Upper lobe of left lung (tissue), 6 donors: Measurements from ENCODE around the gene BCL2. TPM values are rescaled to one million over a fixed set of nuclear protein-coding genes. Genes with fewer than 3 reads are reported as not detected.

Experiments used
- ATAC-seq, 2 donors: fragments of 200-7000 bp; cut with Tn5 transposase; one replicate each; pipeline ENCODE4 v1.9.1; 2022; ENCODE audit warnings: mild to moderate bottlenecking in 2 of 2, moderate library complexity in 2 of 2; ENCODE audit not compliant: low FRiP score in 2 of 2
- DNase-seq, 2 donors: peaks; one replicate each; pipeline ENCODE4 v3.0.0-alpha.2; 2019 to 2020
- H3K27ac ChIP-seq, 4 donors: fragments of 200-600 bp; sonication (generic); one replicate each; pipeline ENCODE4 v1.5.1; 2016 to 2019
- H3K27me3 ChIP-seq, 4 donors: fragments of 200-600 bp; sonication (generic); one replicate each; pipeline ENCODE4 v1.5.1; 2017 to 2019
- H3K36me3 ChIP-seq, 4 donors: fragments of 200-600 bp; sonication (generic); one replicate each; pipeline ENCODE4 v1.5.1; 2016 to 2019
- H3K4me1 ChIP-seq, 4 donors: fragments of 200-600 bp; sonication (generic); one replicate each; pipeline ENCODE4 v1.5.1; 2018 to 2019
- H3K4me3 ChIP-seq, 4 donors: fragments of 200-600 bp; sonication (generic); one replicate each; pipeline ENCODE4 v1.5.1; 2017 to 2019; ENCODE audit warnings: mild to moderate bottlenecking in 2 of 4, moderate library complexity in 1 of 4
- H3K9me3 ChIP-seq, 4 donors: fragments of 200-600 bp; sonication (generic); one replicate each; pipeline ENCODE4 v1.5.1; 2018 to 2019
- EP300 ChIP-seq, 4 donors: sonication (generic); formaldehyde crosslinking; IDR thresholded peaks; one replicate each; pipeline ENCODE4 v1.5.1; 2017; ENCODE audit warnings: antibody characterized with exemption in 4 of 4, control low read depth in 2 of 4
- POLR2A ChIP-seq, 4 donors: fragments of 450-650 bp; IDR thresholded peaks; one replicate each; pipeline ENCODE4 v1.5.1; 2016 to 2017; ENCODE audit warnings: antibody characterized with exemption in 4 of 4, mild to moderate bottlenecking in 2 of 4
- POLR2AphosphoS5 ChIP-seq, 2 donors: sonication (generic); formaldehyde crosslinking; IDR thresholded peaks; one replicate each; pipeline ENCODE4 v1.5.1; 2017; ENCODE audit warnings: antibody characterized with exemption in 2 of 2
- WGBS, 2 donors: methylation state at CpG; one replicate each; pipeline ENCODE4 v1.1.5; 2017 to 2018; 5-methylcytosine and 5-hydroxymethylcytosine counted together
- total RNA-seq, 6 donors: library from RNA; depleted of rRNA in 4 of 6; stranded (reverse); fragments of >200 nt in 4 of 6; gene quantifications; one replicate each; pipeline versions ENCODE4 v1.1.0 to v1.2.1, GENCODE V29; 2016 to 2021
- TF ChIP-seq, protein P1 (sequence below), 6 experiments: fragments of 450-650 bp in 4 of 6; fragments of 200-600 bp in 2 of 6; sonication (generic) in 2 of 6; IDR thresholded peaks; one replicate each; pipeline ENCODE4 v1.5.1; 2016 to 2019; ENCODE audit warnings: antibody characterized with exemption in 6 of 6
- donor health status: DM: no; HTN: no; CAD: no; lungs with moderate emphysema.
- donor health status: DM: no; HTN: yes; CAD: no; lungs with severe emphysema.

BCL2 gene
- total RNA-seq, 6 donors from 2014 or later = 5.9 to 19.9 (median 11.4) TPM

DNA sequence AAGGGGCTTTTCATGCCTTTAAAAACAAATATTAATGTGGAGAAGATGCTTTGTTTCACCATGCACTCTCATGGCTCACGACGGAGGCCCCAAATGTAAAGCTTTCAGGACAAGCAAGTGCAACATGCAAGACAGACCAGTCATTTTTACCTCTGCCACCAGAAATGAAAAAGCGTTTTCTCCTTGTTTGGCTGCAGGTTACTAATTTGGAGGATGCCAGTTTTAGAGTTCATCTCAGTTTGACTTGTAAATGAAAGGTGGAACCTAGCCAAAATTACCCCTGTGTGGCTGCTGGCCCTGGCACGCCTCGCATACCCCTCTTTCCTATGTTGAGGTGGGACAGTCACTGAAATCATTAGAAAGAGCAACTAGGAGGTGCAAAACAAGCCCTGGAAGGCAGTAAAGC is 138.6 kb downstream of the BCL2 start:
- ATAC-seq = no peak
- H3K27me3 ChIP-seq = no peaks in the 10 kb centered on the region
- WGBS, 2 donors = 89 to 93% methylated on average over 3 to 5 of the region's 5 CpGs
- DNase-seq = no peak
- TF ChIP-seq EP300 (IDR thresholded peaks at IDR 0.05) = no peak
- no peak for TF ChIP-seq POLR2AphosphoS5 (IDR thresholded peaks at IDR 0.05)
- TF ChIP-seq, protein P1, sequence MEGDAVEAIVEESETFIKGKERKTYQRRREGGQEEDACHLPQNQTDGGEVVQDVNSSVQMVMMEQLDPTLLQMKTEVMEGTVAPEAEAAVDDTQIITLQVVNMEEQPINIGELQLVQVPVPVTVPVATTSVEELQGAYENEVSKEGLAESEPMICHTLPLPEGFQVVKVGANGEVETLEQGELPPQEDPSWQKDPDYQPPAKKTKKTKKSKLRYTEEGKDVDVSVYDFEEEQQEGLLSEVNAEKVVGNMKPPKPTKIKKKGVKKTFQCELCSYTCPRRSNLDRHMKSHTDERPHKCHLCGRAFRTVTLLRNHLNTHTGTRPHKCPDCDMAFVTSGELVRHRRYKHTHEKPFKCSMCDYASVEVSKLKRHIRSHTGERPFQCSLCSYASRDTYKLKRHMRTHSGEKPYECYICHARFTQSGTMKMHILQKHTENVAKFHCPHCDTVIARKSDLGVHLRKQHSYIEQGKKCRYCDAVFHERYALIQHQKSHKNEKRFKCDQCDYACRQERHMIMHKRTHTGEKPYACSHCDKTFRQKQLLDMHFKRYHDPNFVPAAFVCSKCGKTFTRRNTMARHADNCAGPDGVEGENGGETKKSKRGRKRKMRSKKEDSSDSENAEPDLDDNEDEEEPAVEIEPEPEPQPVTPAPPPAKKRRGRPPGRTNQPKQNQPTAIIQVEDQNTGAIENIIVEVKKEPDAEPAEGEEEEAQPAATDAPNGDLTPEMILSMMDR (IDR thresholded peaks at IDR 0.05) = no peak
- TF ChIP-seq POLR2A (IDR thresholded peaks at IDR 0.05) = no peak
- H3K9me3 ChIP-seq = no peaks in the 10 kb centered on the region
- H3K4me1 ChIP-seq = peaks cover 0 to 10% (median 0%) of the 10 kb centered on the region in 4 donors
- H3K4me3 ChIP-seq = no peak overlapping the region
- H3K27ac ChIP-seq = no peak overlapping the region
- no peaks in the 10 kb centered on the region for H3K36me3 ChIP-seq

DNA sequence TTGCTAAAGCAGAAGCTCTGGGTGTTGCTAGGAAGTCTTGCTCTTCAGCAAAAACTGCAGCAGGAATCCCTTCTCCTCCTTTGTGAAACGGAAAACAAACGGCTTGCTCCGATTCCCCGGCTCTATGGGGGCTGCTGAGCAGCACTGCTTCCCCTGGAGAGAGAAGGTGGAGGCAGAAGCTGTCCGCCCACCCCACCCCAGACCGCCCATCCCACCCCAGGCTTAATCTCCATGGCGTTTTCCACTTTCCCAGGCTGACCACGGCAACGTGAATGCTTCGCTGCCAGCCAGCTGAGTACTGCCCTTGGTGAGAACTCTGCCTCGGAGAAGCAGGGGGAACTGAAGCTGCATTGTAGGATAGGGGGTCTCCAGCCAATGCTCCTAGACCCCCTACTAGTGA is 139.2 kb downstream of the BCL2 start:
- ATAC-seq (no peak), DNase-seq (no peak)
- Histone ChIP-seq H3K27me3 (no peaks in the 10 kb centered on the region), H3K4me3 (no peak overlapping the region), H3K27ac (no peak overlapping the region), H3K9me3 (no peaks in the 10 kb centered on the region), H3K36me3 (no peaks in the 10 kb centered on the region), H3K4me1 (peaks cover 0 to 10% (median 0%) of the 10 kb centered on the region in 4 donors)
- 69 to 81% methylated on average over 11 of the region's 11 CpGs for WGBS, 2 donors
- TF ChIP-seq POLR2A (IDR thresholded peaks at IDR 0.05) = no peak
- TF ChIP-seq, protein P1 (IDR thresholded peaks at IDR 0.05) = no peak
- TF ChIP-seq POLR2AphosphoS5 (IDR thresholded peaks at IDR 0.05) = no peak
- no peak for TF ChIP-seq EP300 (IDR thresholded peaks at IDR 0.05)

DNA sequence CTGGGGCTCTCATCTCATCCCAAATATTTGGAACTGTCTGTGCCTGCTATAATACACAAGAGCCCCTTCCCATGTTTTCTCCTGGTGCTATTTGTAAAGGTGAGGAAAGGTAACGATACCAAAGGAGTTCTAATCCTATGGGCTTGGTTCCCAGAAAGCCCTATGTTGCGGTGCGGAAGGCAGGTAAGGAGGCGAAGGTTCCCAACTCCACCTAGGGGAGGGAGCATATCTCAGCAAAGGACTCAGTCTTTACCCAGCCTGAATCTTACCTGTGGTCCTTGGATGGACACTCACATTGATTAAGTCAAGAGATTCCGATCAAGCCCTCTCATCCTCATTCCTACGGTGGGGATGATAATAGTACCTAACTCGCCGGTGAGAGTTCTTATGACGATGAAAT is 140.1 kb downstream of the BCL2 start:
- H3K4me3 ChIP-seq = no peak overlapping the region
- ATAC-seq (no peak), DNase-seq (no peak)
- no peaks in the 10 kb centered on the region for H3K27me3 ChIP-seq
- WGBS, 2 donors = 97 to 100% methylated on average over 9 of the region's 9 CpGs
- TF ChIP-seq, protein P1 (IDR thresholded peaks at IDR 0.05) = no peak
- TF ChIP-seq EP300 (IDR thresholded peaks at IDR 0.05) = no peak
- no peak for TF ChIP-seq POLR2AphosphoS5 (IDR thresholded peaks at IDR 0.05)
- no peak for TF ChIP-seq POLR2A (IDR thresholded peaks at IDR 0.05)
- no peaks in the 10 kb centered on the region for H3K36me3 ChIP-seq
- peaks cover 0 to 10% (median 0%) of the 10 kb centered on the region in 4 donors for H3K4me1 ChIP-seq
- H3K27ac ChIP-seq = no peak overlapping the region
- no peaks in the 10 kb centered on the region for H3K9me3 ChIP-seq

DNA sequence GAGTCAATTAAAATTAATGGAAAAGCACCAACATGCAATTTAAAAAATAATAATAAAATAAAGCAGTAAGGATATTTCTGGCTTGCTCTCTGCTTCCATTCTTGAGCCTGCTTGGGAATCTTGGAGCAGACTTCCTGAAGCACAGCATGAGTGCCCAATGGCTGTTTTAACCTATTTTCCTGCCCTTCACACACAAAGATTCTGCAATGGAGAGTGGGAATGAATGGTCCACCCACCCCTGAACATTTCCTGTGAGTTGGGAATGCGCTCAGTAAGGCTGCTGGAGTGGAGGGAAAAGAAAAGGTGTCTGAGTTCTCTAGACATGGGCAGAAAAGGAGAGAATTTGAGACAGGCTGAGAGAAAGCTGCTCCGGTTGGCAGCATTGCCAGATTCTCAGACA is 140.6 kb downstream of the BCL2 start:
- Histone ChIP-seq H3K9me3 (no peaks in the 10 kb centered on the region), H3K27me3 (no peaks in the 10 kb centered on the region), H3K27ac (no peak overlapping the region), H3K36me3 (no peaks in the 10 kb centered on the region), H3K4me3 (no peak overlapping the region), H3K4me1 (peaks cover 0 to 10% (median 0%) of the 10 kb centered on the region in 4 donors)
- TF ChIP-seq EP300 (IDR thresholded peaks at IDR 0.05) (no peak), POLR2AphosphoS5 (IDR thresholded peaks at IDR 0.05) (no peak), POLR2A (IDR thresholded peaks at IDR 0.05) (no peak)
- TF ChIP-seq, protein P1 (IDR thresholded peaks at IDR 0.05) = no peak
- WGBS, 2 donors = 87 to 94% methylated on average over 2 of the region's 2 CpGs
- no peak for DNase-seq
- no peak for ATAC-seq
